ENCODE data around the gene ATP1A2. TPM values are rescaled to one million over a fixed set of nuclear protein-coding genes. Genes with fewer than 3 reads are reported as not detected.

ATP1A2 gene
- total RNA-seq, 1 donor from 2014 or later: 147 TPM

DNA sequence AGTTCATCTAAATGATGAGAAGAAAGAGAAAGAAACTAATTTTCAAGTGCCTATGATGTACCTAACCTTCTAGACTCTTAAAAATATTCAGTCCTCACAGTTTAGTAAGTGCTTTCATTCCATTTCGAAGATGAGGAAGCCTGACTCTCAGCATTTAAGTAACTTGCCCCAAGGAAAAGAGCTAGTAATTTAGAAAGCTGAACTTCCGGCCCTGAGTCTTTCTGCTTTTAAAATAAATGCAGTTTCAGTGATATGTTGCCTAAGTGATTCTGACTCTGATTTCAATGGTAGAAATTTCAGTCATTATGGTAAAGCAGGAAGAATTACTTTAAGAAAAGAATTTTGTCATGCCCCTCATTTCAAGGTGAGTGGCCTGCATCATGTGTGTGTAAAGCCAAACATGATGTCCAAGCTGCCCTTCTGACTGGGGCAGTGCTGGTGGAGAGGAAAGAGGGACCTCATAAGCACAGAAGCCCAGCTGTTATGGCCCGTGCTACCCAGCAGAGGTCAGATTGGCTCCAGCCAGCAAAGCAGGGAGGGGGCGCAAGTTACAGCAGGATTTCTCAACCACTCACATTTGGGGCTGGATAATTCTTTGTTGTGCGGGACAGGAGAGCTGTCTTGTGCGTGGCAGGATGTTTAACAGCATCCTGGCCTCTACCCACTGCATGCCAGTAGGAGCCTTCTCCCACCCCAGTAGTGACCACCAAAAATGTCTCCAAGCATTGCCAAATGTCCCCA, 46.6 kb downstream of the ATP1A2 start:
- intact Hi-C loops (cut with DNase I): loop anchor here (1.0 kb wide), 1 partner anchor 58 kb away; no protein-coding TSS in a partner anchor
- no peak for DNase-seq (ENCODE audit: low spot score)

DNA sequence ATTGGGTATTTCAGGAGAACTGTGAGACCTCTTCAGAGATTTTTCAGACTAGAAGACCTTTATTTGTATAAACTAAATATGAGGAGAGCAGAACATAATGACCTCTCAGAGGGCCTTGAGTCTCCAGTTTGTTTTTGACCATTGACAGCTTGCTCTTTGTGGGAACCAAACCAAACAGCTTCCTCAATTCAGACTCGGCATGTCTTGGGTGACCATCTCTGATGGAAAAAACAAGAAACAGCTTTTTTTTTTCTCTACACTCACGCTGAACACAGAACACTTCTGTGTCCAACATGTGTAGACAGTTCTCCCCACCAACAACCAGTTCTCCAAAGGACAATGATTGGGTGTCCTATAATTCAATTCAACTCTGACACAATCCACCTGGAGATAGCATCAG, 47.4 kb downstream of the ATP1A2 start:
- intact Hi-C loops (cut with DNase I): loop anchor here (1.0 kb wide), 1 partner anchor 57 kb away; no protein-coding TSS in a partner anchor
- no peak for DNase-seq (ENCODE audit: low spot score)

DNA sequence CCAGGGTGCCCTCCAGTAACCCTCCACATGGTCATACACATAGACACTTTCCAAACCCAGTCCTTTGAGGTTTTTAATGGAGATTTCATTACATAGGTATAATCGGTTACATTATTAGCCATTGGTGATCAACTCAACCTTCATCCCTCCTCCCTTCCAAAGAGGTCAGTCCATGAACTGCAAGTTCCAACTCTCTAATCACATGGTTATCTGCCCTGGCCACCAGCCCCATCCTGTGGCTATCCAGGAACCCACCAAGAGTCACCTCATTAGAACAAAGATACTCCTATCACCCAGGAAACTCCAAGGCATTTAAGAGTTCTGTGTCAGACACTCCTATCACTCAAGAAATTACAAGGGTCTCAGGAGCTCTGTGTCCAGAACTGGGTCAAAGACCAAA, 48.1 kb downstream of the ATP1A2 start:
- no peak for DNase-seq (ENCODE audit: low spot score)
- intact Hi-C loops (cut with DNase I): no loop called here

DNA sequence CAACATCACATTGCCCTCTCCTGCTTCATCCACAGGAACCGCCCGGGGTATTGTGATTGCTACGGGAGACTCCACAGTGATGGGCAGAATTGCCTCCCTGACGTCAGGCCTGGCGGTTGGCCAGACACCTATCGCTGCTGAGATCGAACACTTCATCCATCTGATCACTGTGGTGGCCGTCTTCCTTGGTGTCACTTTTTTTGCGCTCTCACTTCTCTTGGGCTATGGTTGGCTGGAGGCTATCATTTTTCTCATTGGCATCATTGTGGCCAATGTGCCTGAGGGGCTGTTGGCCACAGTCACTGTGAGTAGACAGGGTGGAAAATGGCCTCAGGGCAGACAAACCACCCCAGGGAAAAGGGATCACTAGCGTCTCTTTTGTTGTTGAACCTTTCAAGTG, 48.6 kb downstream of the ATP1A2 start:
- DNase-seq (ENCODE audit: low spot score): no peak
- intact Hi-C loops (cut with DNase I): no loop called here

DNA sequence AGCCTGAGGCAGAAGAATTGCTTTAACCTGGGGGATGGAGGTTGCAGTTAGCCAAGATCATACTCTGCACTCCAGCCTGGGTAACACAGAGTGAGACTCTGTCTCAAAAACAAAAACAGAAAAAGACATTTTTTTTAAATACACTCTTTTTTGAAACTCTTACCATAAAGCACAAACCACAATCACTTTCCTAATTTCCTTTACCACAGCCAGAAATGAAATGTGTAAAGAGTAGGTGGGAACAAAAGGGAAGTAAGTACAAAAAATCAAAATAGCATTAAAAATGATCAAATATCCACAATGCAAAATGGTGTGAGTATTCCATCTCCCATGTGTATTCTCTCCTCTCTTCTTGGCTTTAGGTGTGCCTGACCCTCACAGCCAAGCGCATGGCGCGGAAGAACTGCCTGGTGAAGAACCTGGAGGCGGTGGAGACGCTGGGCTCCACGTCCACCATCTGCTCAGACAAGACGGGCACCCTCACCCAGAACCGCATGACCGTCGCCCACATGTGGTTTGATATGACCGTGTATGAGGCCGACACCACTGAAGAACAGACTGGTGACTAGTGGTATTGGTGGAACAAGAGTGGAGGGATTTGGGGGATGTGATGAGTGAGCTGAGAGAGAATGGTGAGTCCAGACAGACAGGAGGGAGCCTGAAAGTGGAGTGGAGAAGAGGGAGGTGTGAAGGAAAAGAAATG, 50.8 kb downstream of the ATP1A2 start:
- intact Hi-C loops (cut with DNase I): no loop called here
- no peak for DNase-seq (ENCODE audit: low spot score)

DNA sequence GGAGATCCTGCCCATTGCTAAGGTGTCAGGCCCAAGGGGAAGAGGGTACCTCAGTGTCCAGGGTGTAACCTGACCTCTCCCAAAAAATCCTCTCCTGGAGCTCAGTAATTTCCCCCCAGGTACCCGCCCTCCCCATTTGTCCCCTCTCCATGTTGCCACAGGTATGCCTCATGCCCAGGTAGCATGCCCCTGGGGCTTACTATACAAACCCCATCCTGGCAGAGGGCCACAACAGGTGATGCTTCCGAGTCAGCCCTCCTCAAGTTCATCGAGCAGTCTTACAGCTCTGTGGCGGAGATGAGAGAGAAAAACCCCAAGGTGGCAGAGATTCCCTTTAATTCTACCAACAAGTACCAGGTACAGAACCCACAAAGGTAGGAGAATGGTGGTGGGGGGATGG, 51.5 kb downstream of the ATP1A2 start:
- DNase-seq (ENCODE audit: low spot score): no peak
- intact Hi-C loops (cut with DNase I): no loop called here

DNA sequence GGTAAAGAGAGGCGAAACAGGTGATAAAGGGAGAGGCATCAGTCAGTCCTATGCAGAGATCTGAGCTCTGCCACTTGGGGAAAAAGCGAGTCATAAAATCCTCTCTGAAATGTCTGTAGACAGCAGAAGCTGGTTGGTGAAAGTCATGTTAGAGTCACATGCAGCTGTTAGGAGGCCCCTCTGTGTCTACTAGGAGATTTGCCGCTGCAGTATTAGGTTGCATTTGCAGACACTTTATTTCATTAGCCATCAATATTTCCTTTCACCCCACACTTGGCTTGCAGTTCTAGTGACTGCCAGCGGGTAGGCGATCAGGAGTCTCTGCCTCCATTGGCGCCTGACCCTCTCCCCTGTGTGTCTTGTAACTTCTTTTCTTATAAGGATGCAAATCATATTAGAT, 52.0 kb downstream of the ATP1A2 start:
- no peak for DNase-seq (ENCODE audit: low spot score)
- intact Hi-C loops (cut with DNase I): no loop called here

DNA sequence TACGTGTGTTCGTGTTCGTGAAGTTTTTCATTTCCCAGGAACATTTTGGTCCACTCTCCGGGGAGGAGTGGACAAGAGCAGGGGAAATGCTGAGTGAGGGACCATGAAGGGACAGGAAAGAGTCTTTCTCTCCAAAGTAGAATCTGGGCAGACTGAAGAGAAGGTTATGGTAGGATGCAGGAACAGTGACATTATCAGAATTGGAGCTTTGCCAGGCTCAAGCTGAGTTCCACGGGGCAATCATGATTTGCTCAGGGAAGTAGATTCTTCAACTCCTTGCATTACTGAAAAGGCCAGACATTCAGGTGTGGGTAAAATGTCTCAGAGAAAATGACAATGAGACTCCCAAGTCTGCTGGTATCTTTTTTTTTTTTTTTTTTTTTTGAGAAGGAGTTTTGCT, 52.5 kb downstream of the ATP1A2 start:
- intact Hi-C loops (cut with DNase I): no loop called here
- DNase-seq (ENCODE audit: low spot score): no peak

DNA sequence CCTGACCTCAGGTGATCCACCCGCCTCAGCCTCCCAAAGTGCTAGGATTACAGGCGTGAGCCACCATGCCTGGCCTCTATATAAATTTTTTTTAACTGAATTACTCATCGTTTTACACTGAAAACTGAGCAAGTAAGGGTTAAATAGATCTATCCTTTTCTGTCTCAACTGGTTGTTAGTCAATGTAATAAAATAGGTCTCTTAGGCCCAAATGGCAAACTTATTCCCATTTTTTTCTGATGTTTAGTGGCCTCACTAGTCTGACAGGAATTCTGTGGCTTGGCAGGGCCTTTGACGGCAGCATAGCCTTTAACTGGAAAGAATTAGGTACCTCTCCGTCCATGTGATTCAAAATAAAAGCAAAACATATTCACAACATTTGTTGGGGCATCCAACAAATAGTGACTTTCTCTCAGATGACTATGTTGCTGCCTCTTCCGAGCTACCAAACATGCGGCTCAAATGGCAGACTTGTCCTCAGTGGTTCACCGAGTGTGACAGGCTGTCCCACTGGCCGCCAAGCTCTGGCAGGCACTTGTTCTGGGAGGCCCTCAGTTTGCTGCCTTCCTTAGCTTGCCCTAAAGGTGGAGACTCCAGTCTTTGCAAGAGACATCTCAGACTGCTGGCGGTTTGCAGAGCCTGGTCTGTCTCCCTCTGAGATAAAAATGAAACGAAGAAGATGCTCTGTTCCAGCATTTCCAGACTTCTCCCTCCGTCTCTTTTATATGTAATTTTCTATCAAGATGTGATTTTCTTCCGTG, 53.2 kb downstream of the ATP1A2 start:
- intact Hi-C loops (cut with DNase I): no loop called here
- no peak for DNase-seq (ENCODE audit: low spot score)

DNA sequence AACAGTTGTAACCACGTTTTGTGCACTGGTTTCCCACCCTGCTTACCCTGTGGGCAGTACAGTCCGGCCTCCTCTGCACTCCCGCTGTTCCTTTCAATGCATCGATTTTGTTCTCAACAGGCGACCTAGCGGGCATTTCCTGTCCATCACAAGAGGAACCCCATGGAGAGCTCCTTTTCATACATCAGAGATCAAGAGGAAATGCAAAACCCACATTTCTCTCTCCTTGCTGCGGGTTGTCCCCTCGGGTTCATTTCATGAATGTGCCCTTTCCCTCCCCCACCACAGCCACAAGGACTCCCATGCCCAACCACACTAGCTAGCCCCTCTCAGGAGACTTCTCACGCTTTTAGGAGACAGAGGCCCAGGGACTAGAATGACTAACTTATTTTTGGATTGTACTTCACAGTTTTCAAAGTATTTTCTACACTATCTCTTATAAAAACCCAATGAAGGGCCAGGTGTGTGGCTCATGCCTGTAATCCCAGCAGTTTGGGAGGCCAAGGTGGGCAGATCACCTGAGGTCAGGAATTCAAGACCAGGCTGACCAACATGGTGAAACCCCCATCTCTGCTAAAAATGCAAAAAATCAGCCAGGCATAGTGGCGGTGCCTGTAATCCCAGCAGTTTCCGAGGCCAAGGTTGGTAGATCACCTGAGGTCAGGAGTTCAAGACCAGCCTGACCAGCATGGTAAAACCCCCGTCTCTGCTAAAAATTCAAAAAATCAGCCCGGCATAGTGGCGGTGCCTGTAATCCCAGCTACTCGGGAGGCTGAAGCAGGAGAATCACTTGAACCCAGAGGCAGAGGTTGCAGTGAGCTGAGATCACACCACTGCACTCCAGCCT, 54.2 kb downstream of the ATP1A2 start:
- intact Hi-C loops (cut with DNase I): no loop called here
- no peak for DNase-seq (ENCODE audit: low spot score)

DNA sequence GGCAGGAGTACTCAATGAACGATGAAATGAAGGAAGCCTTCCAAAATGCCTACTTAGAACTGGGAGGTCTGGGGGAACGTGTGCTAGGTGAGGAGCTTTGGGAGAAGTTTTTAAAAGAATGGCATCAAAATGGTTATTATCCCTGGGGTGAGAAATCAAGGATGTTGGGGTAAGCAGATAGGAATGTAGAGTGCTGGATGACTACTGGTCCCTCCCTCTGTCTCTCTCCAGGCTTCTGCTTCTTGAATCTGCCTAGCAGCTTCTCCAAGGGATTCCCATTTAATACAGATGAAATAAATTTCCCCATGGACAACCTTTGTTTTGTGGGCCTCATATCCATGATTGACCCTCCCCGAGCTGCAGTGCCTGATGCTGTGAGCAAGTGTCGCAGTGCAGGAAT, 55.8 kb downstream of the ATP1A2 start:
- intact Hi-C loops (cut with DNase I): no loop called here

DNA sequence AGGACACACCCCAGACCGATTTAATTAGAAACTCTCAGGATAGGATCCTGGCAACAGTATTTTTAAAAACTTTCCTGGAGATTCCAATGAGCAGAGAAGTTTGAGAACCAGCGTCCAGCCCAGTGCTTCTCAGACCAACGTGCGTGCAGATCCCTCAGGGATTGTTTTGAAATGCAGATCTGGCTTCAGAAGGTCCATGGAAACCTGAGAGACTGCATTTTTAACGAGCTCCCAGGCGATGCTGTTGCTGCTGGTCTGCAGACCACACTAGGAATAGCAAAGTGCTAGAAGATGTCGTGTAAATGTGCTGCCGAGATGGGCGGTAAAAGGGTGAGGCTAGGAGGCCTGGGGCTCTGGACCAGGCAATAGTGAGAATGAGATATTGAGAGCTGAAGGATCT, 56.4 kb downstream of the ATP1A2 start:
- no peak for DNase-seq (ENCODE audit: low spot score)
- intact Hi-C loops (cut with DNase I): no loop called here

More for the DNA sequence above, 55.8 kb downstream of the ATP1A2 start:
- no peak for DNase-seq (ENCODE audit: low spot score)

DNA sequence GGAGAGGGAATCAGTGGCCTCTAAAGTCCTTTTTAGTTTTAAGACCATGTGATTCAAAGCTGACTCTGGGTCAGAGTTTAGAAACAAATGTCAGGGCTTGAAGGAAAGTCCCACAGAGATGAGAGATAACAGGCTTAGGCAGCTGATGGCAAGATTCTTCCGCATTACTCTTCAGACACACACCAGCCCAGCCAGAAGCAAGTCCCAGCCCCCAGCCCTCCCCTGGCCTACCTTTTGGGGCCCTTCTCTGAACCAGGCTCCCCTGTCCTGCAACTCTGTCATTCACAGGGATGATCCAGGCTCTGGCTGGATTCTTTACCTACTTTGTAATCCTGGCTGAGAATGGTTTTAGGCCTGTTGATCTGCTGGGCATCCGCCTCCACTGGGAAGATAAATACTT, 61.7 kb downstream of the ATP1A2 start:
- intact Hi-C loops (cut with DNase I): no loop called here
- DNase-seq (ENCODE audit: low spot score): no peak

DNA sequence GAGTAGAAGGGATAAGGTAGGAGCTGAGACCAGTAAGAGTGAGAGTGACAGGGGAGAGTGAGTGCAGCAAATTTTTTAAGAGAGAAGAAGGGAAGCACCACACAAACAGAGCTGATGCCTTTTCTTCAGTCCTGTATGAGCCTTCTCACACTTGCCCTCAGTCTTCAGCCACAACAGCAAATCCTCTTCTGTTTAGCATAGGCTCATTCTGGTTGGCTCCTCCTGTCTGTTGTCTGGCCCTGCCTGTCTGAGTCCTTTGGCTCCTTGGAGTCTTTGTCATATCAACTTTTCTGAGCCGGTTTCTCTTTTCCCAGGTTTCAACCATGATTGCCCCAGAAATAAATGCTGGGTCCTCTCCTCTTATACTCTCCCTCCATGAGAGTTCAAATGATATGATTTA, 62.1 kb downstream of the ATP1A2 start:
- intact Hi-C loops (cut with DNase I): no loop called here
- no peak for DNase-seq (ENCODE audit: low spot score)

DNA sequence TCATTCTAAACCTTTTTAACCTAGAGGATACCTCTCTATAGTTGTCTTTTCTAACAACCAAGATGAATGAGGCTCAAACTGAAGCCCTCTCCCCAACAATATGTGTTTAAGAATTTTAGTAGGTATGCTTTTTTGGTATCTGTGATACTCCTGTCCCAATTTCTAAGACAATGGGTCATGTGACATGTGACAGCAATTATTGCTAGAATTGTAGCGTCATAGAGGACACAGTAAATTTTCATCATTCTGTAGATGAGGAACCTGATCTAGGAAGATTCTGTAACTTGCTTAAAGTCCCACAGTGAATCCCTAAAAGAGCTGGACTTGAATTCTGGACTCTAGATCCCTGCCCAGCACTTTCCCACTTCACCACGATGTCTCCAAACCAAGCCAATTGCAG, 63.2 kb downstream of the ATP1A2 start:
- DNase-seq (ENCODE audit: low spot score): no peak
- intact Hi-C loops (cut with DNase I): no loop called here

DNA sequence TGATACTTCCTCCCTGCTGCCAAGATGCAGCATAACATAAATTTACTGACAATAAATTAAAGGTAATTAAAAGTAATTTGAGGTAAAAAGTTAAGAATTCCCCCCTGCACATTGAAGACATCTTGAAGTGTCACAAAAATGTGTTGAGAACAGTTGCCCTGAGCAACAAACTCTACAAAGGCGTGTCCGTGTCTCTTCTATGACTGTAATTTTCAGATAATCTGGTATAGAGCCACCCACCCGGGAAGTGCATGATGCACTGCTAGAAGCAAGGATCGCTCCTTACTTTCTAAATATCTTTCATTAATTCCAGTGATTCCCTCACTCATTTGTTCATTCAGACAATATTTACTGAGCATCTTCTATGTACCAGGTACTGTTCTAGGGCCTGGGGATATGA, 63.8 kb downstream of the ATP1A2 start:
- no peak for DNase-seq (ENCODE audit: low spot score)
- intact Hi-C loops (cut with DNase I): no loop called here

DNA sequence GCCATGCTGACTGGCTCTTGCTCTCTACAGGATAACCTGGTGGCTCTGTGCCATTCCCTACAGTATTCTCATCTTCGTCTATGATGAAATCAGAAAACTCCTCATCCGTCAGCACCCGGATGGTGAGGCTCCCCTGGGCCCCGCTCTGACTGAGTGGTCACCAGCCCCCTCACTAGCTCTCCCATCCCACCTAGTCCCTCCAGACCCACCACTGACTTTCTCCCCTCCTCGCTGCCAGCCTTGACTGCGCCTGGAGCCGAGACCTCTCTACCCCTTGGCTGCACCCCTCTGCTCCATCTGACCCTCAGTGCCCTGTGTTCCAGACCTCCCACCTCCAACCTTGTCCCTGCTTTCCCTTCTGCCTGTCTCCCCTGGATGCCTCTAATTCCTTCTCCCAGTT, 70.7 kb downstream of the ATP1A2 start:
- intact Hi-C loops (cut with DNase I): no loop called here
- no peak for DNase-seq (ENCODE audit: low spot score)

DNA sequence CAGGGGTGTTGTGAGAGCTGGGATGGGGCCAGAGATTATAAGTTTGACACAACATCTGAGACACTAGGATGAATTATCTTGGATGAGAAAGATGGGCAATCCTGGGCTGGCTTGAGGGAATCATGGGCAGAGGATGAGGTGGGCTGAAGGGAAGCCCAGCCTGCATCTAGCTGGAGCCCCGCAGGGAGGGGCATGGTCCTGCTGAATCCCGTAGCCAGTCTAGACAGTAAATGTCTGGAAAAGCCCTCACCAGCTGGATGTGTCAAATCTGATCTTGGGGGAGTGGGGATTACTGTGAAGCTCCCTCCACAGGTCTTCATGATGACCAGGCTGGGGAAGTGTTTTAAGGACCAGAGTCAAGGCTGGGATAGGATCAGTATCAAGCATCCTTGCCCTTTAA, 71.2 kb downstream of the ATP1A2 start:
- intact Hi-C loops (cut with DNase I): no loop called here
- DNase-seq (ENCODE audit: low spot score): no peak

DNA sequence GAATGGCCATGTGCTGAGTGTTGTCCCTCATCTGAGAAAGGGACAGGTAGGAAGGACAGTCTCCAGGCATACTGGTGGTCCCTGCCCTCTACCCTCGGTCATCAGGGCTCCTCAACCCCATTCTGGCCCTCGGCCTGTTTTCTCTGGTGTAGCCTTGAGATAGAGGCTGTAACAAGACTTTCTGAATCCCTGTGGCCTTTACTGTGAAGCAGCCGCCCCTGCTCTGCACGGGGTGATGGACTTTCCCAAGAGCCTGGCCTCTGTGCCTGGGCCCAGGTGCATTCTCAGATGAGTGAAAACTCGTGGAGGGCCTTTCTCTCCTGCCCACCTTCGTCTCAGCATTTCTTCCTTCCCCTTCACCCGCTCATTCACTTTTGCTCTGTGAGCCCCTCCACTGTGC, 71.8 kb downstream of the ATP1A2 start:
- intact Hi-C loops (cut with DNase I): no loop called here
- no peak for DNase-seq (ENCODE audit: low spot score)

DNA sequence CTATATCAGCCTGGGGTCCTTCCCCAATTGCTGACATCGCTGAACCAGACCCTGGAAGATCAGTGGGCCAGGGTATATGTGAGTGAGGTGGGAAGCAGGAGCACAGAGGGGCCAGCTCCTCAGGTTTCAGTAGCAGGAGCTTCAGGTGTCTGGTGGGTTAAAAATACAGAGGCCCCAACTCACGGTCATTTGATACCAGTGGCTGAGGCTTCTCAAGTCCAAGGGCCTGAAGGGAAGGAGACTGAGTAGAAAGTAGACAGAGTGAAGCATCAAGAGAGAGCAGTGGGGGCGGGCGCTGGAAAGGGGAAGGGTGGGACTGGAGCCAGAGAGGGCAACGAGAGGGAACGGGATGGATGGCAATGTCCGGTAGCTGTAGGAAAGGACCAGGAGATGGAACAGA, 72.8 kb downstream of the ATP1A2 start:
- DNase-seq (ENCODE audit: low spot score): no peak
- intact Hi-C loops (cut with DNase I): no loop called here
